GM19395 (cell line): ENCODE data around the gene UNKL.
"Not testable (repeated sequence)": the region's sequence is repeated elsewhere in the genome, so short reads cannot be mapped to it uniquely, and the experiment has no call there.

Experiments used
- ATAC-seq: cut with Tn5 transposase; IDR thresholded peaks from one replicate; pipeline ENCODE4 v1.9.1; 2021; ENCODE audit warnings: mild to moderate bottlenecking, moderate library complexity; ENCODE audit not compliant: unreplicated experiment

The UNKL gene

DNA sequence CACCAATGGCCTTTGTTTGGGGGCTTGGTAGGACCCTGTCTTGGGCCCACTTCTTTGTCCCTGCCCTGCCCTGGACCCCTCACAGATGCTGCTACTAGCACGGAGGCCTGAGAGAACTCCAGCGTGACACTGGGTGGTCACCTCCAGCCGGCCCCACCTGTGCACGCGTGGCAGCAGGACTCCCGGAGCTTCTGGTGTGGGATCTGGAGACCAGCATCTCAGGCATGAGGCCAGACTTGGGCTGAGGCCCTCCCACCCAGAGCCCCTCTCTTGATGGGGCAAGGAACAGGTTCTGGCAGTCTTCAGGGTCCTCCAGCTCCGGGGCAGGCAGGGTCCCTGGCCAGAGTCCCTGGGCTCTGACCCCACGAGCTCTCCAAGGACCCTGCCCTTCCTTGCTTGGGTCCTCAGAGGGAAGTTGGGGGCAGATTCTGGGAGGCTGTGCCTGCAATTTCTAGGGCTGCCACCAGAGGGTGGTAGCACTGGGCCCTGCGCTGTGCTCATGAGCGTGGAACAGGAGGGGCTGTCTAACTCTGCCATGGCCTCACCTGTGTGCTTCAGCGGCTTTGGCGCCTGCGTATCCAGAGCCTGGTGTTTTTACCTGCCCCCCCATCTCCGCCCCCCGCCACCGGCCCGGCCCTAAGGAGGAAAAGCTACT lies 84.1 kb downstream of the UNKL start:
- ATAC-seq = no peak

DNA sequence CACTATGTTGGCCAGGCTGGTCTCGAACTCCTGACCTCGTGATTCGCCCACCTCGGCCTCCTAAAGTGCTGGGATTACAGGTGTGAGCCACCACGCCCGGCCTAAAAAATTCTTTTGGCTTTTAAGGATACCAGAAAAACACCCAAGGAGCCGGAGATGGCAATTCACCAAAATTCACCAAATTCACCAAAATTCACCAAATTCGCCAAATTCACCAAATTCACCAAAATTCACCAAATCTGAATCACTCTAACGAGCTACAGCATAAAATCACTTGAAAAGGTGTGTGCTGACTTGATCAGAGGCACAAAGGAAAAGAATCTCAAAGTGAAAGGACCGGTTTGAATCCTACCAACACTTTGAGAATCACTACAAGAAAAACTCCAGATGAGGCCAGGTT lies 85.5 kb downstream of the UNKL start:
- ATAC-seq = not testable (repeated sequence)

DNA sequence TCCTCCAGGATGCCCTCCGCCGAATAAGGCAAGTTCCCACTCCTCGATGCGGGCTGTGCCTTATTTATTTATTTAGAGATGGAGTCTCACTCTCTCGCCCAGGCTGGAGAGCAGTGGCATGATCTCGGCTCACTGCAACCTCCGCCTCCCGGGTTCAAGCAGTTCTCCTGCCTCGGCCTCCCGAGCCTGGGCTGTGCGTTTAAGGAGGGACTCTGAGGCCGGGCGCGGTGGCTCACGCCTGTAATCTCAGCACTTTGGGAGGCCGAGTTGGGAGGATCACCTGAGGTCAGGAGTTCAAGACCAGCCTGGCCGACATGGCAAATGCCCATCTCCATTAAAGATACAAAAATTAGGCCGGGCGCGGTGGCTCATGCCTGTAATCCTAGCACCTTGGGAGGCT lies 86.4 kb downstream of the UNKL start:
- ATAC-seq = not testable (repeated sequence)

DNA sequence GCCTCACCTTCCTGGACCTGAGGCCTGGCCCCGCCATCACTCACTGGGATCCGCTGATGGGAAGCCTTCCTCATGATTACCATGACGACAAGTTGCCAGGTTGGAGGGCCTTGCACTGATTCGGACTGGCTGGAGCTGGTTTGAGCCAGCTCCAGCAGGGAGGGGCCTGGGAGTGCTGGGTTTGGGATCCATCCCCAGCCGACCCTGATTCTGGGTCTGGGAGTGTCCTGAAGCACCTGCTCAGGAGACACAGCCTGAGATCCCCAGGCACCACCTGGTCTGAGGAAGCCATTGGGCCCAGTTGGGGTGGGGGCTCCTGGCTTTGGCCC lies 86.9 kb downstream of the UNKL start:
- no peak for ATAC-seq

DNA sequence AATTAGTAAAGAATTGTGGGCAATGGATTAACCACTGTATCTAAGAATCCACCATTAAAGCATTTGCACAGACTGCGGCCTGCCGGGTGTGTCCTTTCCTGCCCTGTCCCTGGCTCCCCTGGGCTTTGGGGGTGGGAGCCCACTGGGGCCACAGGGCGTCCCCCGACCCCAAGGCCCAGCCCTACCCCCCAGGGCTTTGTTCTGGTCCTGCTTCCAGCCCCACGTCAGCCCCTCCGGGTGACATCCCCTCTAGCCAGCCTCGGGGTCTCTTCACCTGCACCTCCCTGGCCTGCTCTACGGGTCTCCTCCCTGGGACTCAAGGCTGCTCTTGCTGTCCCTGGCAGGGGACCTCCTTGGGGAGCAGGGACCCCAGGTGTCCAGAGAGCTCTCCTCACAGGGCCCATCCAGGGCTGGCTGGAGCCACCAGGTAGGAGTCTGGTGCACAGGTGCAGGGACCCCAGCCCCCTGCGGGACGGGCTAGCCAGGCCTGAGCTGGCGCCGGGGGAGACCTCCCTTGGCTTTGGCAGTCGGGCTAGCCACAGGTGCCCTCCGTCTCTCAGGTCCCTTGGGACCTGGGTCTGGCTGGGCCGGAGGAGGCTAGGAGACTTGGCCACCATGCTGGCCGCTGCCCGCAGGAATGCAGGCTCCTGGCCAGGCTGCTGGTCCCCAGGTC lies 87.4 kb downstream of the UNKL start:
- ATAC-seq = no peak

DNA sequence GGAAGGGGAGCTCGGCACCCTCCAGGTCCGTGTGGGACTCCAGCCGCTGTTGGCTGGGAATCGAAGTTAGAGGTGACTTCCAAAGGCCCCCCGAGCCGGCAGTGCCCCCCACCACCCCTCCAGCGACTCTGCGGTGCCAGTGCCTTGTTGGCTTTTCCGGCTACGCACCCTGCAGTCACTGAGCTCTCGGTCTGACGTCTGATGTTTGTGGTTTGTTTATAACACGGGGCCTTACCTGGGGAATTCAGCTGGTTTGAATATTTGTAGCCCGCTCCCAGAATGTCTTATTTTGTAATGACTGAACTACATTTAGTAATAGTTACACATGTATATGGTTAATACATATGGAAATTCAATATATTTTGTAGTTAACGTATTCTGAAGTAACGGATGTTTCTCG lies 88.1 kb downstream of the UNKL start:
- ATAC-seq = no peak

DNA sequence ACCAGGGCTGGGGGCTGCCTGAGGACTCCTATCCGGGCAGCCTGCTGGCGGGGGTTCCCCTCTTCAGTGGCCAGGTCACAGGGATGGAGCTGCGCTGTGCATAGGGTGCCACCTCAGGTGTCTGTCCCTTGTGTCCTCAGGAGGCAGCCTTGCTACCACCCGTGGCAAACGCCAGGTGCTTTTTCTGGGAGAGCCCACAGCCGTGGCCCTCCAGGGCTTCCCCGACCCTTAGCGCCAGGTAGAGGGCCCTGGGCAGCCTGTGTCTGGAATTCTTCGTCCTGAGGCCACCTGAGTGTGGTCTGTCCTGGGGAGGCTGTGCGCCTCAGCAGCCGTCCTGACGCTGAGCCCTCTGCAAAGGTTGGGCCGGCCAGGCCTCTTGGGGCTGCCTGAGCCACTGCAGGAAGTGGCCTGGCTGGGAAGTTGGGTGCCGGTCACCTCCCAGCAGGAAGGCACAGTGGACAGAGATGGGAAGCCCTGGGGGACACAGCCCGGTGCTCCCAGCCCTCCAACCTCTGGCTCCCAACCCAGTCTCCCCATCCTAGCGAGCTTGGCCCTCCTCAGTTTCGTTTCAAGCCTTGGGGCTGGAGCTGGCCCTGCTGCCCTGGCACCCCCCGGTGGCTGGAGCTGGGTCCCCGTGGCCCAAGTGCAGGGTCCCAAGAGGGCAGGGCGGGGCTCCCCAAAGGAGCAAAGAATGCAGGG lies 88.7 kb downstream of the UNKL start:
- no peak for ATAC-seq

DNA sequence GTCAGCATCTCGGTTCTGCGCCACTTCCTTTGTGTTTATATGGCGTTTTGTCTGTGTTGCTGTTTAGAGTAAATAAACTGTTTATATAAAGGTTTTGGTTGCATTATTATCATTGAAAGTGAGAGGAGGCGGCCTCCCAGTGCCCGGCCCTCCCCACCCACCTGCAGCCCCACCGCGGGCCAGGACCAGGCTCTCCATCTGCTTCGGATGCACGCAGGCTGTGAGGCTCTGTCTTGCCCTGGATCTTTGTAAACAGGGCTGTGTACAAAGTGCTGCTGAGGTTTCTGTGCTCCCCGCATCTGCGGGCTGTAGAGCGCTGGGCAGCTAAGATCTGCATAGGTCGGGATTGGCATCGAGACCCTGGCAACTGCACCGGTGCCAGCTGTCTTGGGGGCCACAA lies 89.2 kb downstream of the UNKL start:
- no peak for ATAC-seq

DNA sequence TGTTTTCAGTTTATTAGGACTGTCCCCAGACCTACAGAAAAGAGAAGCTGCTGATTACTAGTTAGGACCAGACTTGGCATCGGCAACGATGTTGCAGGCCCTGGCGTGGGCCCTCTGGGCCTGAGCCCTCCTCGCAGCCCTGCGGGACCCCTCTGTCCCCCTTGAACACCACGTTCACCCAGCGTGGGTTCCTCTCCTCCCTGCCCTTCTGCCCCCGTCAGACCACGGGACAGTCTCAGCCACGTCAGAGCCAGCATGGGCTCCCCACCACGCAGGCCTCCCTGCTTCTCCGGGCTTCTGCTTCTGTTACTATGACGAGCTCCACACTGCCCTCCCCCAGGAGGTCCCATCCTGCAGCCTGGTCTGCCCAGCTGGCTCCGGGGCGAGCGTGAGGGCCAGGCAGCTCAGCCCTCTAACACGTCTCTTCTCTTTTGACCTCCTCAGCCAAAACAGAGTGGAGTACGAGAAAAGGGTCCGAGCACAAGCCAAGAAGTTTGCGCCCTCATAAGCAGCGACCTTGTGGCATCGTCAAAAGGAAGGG lies 90.1 kb downstream of the UNKL start:
- ATAC-seq = no peak

DNA sequence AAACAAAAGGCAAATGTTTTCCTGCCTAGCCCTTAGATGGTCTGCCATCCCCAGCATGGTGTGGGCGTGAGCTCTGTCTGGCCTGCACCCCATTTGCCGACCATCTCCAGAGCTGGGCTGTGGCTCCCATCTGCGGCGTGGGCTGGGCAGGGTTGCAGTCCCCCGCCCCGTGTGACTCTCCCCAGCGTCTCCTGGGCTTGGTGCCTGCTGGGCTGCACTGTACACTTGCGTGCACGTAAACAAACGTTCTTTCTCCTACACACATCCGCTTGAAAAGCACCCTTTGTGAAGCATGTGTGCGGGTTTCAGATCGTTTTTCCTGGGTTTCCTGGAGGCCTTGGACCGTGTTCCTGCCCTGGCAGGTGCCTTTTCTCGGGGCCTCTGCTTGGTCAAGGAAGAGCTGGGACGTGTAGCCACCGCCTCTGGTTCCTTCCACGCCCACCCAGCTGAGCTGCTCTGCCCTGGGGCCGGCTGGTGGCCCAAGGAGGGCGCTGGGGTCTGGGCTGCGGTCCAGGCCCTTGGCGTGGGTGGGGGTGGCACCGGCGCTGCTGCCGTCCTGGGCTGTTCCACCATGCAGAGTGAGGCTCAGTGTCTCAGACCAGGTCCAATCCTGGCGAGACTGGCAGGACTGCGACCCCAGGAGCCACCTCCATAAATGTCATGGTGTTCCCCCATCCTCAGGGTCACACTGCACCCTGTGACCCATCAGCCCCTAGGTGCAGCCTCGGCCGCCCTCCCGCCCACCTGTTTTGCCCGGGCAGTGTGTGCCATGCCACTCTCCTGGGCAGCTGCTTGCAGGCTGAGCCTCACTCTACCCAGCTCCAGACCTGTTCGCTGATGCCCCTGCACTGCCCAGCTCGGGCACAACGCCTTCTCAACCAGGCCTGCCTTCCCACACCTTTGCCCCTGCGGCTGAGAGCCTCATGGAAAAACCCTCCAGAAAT lies 90.9 kb downstream of the UNKL start:
- ATAC-seq = no peak

DNA sequence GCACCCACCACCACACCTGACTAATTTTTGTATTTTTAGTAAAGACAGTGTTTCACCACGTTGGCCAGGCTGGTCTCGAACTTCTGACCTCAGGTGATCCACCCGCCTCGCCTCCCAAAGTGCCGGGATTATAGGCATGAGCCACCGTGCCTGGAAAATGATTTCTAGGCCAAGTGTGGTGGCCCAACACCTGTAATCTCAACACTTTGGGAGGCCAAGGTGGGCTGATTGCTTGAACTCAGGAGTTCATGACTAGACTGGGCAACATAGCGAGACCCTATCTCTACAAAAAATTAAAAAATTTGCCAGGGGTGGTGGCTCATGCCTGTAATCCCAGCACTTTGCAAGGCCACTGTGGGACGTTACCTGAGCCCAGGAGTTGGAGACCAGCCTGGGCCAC lies 92.1 kb downstream of the UNKL start:
- ATAC-seq = no peak

DNA sequence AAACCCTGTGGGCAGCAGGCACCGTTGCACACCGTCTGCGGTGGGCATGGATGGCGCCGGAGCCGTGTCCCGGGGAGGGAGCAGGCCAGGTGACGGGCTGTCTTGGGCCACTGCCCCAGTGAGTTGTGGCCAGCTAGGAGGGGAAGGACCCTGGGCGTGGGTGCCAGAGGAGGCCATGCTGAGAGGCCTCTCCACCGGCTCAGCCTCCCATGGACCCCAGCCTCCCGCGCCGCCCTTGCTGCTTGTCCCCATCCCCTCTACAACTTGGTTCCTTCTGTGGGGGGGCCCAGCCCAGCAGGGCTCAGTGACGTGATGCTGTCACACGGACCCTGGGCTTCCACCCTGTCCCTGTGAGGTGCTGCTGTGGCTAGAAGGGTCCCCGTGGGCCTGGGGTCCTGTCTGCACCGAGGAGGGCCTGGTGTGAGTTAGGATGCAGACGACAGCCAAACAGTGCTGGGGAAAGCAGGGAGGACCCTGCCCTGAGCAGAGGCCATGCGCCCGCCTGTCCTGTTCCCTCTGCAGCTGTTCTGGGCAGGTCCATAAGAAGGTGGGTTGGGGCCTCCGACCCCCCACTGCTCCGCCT lies 93.8 kb downstream of the UNKL start:
- ATAC-seq = no peak

DNA sequence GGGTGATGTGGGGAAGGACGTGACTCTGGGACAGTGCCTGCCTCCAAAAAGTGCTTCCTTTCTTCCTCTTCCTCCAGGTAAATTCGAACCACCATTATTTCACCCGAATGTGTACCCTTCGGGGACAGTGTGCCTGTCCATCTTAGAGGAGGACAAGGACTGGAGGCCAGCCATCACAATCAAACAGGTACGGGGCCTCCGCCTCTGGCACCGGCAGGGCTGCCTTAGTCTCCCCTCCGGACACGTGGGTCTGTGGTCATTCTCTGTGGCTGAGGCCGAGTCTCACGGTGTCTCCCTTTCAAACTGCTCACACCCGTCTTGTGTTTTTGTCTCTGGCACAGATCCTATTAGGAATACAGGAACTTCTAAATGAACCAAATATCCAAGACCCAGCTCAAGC lies 94.4 kb downstream of the UNKL start:
- ATAC-seq = no peak

DNA sequence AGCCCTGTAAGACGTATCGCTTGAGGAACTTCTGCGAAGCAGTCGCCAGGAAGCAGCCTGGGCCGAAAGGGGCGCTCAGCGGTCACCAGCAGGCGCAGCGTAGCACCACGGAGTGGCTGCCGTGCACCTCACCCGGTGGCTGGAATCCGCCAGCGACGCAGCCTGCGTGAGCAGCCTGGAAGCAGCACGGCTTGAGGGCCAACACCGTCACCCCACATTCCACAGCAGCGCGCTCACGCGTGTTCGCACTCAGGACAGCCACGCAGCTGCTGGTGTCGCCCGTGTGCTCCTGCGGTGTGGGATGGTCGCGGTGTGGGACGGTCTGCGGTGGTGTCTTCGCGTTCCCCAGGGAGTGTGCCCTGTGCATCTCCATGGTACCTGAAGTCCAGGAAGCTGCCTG lies 95.5 kb downstream of the UNKL start:
- no peak for ATAC-seq

DNA sequence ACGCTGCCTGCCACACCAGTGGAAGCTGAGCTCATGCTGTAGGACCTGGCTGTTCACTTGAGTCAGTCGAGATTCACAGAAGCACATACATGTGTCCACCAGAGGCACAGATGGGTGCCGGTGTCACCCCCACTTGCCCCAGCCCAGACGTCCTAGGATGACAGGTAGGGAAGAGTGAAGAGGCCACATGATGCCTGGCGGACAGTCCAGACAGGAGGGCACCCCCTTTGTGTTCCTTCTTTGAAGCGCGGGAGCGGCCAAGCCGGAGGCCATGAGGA lies 96.3 kb downstream of the UNKL start:
- no peak for ATAC-seq

DNA sequence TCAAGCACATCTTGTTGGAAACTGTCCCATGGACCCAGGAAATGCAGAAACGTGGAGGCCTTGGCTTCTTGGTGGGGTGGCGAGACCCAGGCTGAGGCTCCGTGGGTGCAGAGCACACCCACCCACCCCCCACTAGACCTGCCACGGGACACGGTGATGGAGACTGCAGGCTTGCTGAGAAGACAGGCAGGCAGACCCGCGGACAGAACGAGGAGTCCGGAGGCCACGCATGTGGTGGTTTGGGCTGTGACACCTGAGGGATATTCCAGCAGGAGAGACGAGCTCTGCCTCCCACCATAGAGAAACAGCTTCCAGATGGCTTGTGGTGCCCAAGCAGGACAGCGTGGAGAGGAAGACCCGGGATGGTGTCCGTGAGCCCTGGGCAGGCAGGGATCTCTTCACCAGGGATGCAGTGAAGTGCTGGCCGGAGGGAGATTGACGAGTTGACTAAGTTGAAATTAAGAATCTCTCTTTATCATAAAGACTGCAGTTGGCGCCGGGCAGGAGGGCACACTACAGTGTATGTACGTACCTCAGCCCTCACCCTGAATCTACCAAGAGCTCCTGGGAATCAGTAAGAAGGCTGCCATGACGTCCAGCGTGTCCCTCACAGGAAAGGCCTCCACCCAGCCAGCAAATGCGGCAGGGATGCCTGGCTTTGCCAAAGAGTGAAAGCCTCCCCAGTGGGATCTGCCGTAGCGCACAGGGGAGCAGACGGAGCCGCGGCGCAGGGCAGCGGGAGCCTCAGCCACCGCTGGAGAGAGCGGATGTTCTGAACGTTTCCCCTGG lies 96.8 kb downstream of the UNKL start:
- no peak for ATAC-seq

DNA sequence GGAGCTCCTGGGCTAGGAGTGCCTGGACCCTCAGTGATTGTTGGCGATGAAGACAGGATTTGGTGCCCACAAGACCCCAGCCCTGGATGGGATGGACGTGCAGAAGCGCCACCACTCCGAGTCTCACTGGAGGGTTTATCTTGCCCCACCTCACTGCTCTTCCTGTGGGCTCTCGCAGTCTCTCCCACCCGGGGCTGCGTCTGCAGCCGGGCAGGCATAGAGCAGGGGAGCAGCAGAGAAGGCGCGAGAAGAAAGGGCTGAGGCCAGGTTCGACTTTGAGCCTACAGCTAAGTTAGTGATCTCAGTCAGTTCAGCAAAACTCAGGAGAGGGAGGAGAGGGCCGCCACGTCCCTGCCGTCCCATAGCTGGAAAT lies 98.5 kb downstream of the UNKL start:
- ATAC-seq = no peak

DNA sequence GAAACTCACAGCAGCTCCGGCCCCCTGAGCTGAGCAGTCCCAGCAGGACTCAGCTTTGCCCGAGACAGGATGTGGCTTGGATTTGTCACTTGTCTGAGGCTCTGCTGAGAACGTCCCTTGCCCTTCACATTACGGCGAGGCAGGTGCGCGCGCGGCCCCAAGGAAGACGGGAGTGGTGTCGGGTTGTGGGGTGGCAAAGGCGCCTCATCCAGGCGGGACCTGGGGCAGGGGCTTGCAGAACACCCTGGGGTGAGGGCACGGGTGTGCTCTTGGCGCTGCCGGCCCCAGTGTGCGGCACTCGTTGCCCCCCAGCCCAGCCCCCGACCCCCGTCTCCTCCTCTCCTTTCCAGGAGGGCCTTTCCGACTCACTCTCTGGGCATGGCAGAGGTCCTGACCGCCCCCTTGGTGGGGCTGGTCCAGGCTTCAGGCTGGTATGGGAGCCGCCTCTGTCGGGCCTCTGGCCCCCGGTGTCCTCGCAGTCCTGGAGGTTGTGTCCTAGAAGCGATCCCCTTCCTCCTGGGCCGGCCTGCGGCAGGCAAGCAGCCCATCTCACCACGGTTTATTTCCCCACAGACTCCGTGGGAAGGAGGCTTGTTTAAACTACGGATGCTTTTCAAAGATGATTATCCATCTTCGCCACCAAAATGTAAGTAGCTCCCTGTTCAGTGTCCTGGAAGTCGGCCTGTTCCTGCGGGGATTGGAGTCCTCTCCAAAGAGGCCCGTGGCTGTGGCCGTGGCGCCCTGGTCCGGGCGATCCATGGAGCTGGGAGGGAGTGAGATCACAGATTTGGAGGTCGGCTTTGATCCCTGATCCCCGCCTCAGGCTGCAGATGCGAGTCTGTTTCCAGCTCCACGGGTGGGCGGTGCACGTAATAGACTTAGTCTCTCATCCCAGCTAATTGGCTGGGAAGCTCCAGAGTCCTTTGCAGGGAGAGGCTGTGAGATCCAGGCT lies 99.1 kb downstream of the UNKL start:
- no peak for ATAC-seq

DNA sequence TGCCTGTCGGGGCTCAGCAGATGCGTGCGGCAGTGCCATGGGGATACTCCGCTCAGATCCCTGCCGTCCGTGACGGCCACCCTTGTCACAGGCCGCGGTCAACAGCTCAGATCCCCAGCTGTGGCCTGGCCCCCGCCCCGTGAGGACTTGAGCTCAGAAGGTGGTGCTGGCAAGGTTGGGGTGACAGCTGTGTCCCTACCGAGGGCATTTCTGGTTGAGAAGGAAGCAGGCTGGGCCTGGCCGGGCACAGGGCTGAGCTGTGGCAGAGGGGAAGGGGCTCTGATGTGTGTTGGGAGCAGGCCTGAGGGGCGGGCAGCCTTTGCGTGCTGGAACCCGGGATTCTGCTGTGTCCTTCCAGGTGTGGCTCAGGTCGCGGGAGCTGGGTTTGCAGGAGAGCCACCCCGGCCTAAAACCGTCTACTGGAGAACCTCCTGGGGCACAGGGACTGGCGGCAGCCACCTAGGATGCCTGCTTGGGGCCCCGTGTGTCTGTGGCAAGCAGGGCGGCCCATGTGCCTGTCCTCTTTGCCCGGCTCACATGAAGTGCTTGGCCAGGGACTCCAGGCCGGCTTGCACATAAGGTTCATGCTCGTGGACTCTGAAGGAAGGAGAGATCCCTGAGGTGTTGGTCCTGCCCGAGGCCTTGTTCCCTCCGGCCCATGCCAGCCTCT lies 100.0 kb downstream of the UNKL start:
- ATAC-seq = no peak
